GM12892 (cell line): ENCODE measurements around the gene KCNJ6.

Experiments used
- POLR2A ChIP-seq: IDR thresholded peaks from 2 replicates; pipeline ENCODE4 v1.6.1; 2011; ENCODE audit warnings: low read depth, low read length, control low read depth
- POLR2AphosphoS5 ChIP-seq: IDR thresholded peaks from 2 replicates; pipeline ENCODE4 v1.6.1; 2011; ENCODE audit warnings: low read depth, low read length, control low read depth
- TAF1 ChIP-seq: IDR thresholded peaks from 2 replicates; pipeline ENCODE4 v1.6.1; 2011; ENCODE audit warnings: low read depth, mild to moderate bottlenecking, control low read depth, low read length, borderline replicate concordance

DNA sequence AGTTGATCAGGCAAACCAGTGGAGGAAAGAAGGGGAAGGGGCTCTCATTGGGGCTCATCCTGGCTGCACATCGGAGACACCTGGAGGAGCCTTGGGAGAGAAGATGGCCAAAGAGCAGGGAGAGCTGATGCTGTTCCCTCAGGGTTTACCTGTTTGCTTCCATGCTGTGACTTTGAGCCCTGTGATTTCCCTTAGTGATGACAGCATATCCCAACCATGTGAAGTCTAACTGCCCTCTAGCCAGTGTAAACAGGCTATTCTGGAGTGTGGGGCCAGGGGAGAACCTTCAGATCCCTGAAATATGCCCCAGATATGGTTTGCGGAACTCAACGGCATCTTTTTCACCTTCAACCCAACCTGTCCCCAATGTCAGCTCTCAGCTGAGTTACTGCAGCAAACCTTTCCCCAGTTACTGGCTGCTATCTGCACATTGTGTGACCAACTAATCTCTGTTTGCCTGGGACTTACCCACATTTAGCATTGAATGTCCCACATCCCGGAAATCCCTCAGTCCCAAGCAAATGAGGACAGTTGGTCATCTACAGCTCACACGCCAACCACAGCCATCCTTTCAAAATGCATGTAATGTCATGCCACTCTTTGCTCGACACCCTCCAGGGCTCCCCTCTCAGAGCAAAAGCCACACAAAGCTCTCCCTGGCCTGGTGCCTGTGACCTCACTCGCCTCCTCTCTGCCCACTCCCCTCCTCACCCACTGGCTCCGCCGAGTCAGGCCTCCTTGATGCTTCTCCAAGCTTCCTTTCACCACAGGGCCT lies 242.3 kb downstream of the KCNJ6 start:
- TF ChIP-seq POLR2AphosphoS5 = no peak
- no peak for TF ChIP-seq TAF1
- TF ChIP-seq POLR2A = no peak
